Midbrain (tissue), 1 donor: ENCODE results near the gene NMS.

ENCODE experiments used
- DNase-seq: peaks from one replicate; lab custom pipeline; 2025; lab: John Stamatoyannopoulos, UW

Gene NMS

DNA sequence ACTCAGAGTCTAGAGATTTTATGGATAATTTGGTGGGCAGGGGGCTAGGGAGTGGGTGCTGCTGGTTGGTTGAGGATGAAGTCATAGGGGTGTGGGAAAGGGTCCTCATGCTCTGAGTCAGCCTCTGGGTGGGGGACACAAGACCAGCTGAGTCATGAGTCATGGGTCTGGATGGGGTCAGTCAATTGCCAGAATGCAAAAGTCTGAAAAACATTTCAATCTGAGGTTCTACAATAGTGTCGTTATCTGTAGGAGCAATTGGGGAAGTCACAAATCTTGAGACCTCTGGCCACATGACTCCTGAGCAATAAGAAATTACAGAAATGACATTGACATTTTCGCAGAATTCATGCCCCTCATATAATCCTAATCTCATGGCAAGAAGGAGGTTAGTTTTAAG lies 15.1 kb downstream of the NMS start:
- DNase-seq: no peak

DNA sequence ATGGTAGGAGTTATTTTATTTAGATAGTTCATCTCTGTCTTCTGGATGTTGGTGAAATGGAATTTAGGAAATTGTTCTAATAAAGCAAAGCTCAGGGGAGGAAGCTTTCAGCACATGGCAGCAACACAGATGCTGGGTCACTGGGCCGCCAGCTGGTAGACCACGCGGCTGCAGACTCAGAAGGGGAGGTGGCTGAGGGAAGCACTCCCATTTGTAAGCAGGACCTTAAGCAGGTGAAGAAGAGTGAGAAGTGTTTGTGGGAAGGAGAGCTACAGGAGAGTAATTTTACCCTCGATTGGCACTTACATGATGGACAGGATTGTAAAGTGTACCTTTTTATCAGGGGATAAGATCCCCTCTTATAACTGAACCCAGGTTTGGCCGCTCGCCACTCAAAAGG lies 24.4 kb downstream of the NMS start:
- DNase-seq: no peak

DNA sequence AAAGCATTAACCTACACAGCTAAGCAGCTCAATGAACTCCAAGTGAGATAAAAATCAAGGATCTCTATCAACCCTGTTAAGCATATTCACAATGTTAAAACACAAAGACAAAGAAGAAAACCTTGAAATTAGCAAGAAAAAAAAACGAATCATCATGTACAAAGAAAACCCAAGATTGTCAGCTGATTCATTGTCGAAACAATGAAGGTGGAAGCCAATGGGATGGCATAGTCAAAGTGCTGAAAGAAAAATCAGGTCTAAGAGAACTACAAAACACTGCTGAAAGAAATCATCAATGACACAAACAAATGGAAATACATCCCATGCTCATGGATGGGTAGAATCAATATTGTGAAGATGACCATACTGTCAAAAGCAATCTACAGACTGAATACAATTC lies 32.5 kb downstream of the NMS start:
- no peak for DNase-seq

- no peak for DNase-seq
These were observed 34.3 kb downstream of the NMS start for GRCh38 chr2:100504542-100504941.

- DNase-seq: no peak
These were observed 38.8 kb downstream of the NMS start for GRCh38 chr2:100509066-100509465.

DNA sequence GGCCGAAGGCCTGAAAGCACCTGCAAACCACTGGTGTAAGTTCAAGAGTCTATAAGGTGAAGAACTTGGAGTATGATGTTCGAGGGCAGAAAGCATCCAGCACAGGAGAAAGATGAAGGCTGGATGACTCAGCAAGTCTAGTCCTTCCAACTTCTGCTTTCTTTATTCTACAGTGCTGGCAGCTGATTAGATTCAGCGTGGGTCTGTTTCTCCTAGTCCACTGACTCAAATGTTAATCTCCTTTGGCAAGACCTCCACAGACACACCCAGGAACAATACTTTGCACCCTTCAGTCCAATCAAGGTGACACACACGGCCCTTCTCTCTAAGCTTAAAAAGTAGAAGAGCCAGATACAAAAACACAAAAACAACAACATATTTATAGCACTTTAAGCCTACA lies 43.4 kb downstream of the NMS start:
- DNase-seq: no peak

DNA sequence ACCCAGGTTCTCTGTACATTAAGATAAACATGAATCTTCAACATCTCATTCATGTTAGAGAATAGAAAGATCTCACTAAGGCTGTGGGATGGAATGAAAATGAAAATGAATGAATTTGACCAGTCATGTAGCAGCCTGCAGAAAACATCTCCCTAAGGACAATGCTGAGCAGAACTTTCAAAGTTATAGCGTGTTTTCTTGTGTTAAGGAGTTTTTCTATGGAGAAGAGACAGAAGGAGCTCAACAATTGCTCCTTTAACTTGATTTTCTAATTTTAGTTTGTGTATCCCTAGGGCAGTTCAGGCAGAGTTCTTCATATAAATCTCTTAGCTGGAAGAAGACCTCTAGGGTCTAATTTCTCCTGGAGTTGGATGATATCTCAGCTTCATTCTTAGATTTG lies 47.3 kb downstream of the NMS start:
- DNase-seq: no peak

DNA sequence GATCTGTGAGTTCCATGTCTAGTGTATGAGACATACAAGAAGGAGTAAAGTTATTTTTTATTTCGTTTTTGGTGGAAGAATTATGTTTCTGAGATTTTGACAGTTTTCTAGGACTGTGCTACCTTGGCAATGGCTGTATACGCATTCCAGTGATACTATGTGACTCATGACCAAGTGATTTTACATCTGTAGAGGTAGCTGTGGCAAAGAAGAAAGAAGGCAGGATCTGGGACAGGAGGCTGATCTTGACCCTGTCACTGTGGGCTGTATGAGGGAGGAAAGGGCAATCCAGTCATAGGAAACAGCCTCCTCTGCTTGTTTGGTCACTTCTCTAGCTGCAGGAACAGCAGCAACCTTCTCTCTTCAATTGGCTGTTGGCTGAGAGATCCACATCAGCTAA lies 48.5 kb downstream of the NMS start:
- DNase-seq: no peak

DNA sequence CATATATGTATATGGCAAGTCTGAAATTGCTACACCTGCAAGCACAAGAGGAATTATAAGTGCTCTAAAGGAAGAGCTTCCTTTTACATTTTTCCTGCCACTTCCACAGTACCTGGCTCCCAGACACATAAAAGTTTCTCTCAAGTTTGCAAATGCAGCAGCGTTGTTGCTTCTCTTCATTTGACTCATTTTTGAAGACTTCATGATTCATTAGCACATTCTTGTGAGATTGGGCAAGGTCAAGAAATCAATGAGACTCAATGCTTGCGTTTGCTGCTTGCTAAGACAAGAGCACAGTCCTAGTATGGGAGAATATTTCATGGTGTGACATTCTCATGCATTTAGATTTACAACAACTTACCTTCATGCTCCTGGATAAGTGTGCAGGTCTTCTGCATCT lies 49.9 kb downstream of the NMS start:
- no peak for DNase-seq

DNA sequence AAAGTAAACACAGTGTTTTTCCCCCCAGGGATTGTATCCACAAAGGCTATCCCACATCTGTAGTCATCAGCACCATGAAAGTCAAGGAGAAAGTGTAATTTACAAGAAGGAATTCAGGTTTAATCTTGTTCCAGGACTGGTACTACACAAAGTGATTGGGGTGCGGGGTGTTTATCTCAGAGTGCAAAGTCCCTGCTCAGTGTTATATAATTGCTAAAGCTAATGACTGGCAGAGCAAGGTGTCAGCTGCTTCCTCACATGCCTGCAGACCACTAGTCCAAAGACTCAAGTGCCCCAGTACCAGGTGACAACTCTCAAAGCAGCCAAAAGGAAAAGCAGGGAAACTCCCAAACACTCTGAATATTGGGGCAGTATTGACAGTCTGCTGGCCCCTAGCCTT lies 52.1 kb downstream of the NMS start:
- no peak for DNase-seq

DNA sequence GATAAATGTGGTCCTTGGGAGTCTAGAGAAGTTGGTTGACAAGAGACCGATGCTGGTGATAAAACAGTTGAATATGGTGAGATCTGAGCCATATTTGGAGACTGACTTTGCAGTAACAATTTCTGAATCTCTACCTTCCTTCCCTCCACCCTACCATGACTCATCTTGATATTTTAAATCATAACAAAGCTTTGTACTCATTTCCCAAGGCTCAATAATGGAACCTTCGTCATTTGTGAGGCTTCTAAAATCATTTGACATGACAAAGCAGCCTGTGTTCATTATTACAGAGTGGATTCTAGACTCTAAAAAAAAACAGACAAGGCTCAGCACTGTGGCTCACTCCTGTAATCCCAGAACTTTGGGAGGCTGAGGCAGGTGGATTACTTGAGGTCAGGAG lies 54.0 kb downstream of the NMS start:
- no peak for DNase-seq

DNA sequence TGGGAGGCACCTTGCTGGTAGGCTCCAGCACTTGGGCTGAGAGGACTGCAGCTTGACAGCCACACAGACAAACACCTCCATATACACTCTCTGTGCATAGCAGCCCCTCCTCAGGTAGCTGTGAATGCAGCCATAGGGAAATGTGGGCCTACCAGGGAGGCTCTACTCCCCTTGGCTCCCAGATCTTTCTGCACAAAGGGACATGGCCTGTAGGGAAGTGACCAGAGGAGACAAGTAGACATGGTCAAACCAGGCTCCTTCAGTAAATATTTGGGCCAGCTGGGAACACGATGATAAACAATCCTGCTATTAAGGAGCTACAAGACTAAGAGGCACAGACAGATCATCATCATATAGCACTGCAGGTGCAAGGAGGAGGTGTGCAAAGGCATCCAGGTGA lies 56.6 kb downstream of the NMS start:
- no peak for DNase-seq

- no peak for DNase-seq
These were observed 57.2 kb downstream of the NMS start for GRCh38 chr2:100527440-100528015.

- no peak for DNase-seq
These were observed 58.9 kb downstream of the NMS start for GRCh38 chr2:100529176-100529575.

- no peak for DNase-seq
These were observed 59.6 kb downstream of the NMS start for GRCh38 chr2:100529900-100530299.
